HK-2 (cell line): Measurements from ENCODE around the gene AJM1.
A peak's percentile ranks its signal among the peaks of the same experiment; 100 is the strongest.

ENCODE experiments used
- DNase-seq: peaks from one replicate; pipeline ENCODE4 v3.0.0-alpha.2; 2018; ENCODE audit not compliant: unreplicated experiment

AJM1 gene

DNA sequence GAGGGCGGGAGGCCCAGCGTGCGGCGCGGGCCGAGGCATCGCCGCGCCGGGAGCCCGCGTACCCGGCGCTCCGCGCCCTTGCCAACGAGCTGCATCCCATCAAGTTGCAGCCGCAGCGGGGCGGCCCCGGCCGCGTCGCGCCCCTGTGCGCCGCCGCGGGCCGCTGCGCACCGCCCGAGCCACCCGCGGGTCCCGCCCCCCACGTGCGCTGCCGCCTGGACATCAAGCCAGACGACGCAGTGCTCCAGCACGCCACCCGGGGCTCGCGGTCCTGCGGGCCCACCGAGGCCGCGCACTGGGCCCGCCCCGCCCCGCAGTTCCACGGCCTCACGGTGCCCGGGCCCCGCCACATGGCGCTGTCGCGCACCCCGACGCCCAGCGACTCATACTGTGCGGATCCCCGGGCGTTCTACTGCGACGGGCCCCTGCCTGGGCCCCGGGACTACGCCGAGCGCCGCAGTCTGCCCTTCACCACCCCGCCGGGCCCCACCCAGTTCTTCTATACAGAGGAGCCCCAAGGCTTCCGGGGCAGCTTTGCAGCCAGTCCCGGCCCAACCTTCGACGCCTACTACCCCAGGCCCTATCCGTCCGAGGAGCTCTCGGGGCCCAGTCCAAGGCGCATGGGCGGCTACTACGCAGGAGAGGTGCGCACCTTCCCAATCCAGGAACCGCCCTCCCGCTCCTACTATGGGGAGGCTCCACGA is 2.6 kb downstream of the AJM1 start:
- no peak for DNase-seq

DNA sequence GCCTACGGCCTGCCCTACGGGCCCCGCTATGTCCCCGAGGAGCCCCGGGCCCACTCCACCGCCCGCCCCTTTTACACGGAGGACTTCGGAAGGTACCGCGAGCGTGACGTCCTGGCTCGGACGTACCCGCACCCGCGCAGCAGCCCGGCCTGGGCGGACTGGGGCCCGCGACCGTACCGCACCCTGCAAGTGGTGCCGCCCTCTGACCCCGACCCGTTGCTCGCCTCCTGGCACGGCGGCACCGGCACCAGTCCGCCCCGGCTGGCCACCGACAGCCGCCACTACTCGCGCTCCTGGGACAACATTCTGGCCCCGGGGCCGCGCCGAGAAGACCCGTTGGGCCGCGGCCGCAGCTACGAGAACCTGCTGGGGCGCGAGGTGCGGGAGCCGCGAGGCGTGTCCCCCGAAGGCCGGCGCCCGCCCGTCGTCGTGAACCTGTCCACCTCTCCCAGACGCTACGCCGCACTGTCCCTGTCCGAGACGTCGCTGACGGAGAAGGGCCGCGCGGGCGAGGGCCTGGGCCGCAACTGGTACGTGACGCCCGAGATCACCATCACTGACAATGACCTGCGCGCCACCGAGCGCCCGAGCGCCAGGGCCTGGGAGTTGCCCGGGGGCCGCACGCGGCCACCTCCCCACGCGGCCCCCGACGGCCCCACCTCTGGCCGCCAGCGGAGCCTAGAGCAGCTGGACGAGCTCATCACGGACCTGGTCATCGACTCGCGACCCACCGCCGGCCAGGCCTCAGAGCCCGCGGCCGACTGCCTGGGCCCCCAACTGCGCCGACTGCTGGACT is 3.4 kb downstream of the AJM1 start:
- no peak for DNase-seq

DNA sequence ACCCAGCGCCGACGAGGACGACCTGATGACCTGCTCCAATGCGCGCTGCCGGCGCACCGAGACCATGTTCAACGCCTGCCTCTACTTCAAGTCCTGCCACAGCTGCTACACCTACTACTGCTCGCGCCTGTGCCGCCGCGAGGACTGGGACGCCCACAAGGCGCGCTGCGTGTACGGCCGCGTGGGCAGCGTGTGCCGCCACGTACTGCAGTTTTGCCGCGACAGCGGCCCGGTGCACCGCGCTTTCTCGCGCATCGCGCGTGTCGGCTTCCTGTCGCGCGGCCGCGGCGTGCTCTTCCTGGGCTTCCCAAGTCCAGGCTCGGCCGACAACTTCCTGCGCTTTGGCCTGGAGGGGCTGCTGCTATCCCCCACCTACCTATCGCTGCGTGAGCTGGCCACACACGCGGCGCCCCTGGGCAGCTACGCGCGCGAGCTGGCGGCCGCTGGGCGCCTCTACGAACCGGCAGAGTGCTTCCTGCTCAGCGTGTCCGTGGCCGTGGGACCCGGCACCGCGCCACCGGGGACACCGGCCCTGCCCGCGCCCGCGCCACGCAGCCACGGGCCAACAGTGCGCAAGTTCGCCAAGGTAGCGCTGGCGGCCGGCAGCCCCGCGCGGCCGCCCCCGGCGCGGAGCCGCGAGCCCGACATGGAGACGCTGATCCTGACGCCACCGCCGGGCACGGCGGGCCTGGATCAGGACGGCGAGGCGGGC is 4.3 kb downstream of the AJM1 start:
- DNase-seq = no peak

DNA sequence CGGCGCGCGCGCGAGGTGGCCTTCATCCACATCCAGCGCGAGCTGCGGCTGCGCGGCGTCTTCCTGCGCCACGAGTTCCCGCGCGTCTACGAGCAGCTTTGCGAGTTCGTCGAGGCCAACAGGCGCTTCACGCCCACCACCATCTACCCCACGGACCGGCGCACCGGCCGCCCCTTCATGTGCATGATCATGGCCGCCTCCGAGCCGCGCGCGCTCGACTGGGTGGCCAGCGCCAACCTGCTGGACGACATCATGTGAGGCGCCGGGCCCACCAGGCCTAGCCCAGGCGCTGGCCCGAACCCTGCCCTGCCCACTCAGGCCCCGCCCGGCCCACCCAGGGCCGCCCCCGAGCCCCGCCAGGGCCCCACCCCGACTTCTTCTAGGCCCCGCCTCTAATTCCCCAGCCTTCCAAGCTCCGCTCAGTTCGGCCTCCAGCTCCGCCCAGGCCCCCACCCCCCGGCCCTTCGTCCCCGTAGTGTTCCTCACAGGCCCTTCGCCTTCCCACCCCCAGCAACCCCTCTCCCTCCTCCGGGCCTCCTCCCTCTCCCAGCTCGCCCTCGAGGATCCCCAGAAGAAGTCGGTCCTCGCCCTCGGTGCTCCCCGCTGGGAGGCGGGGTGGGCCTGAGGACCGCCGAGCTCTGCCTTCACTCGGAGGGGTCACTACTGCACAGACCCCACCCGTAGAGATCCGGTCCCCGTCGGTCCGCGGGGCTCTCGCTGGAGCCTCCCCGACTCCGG is 5.0 kb downstream of the AJM1 start:
- DNase-seq = peak; percentile 96

DNA sequence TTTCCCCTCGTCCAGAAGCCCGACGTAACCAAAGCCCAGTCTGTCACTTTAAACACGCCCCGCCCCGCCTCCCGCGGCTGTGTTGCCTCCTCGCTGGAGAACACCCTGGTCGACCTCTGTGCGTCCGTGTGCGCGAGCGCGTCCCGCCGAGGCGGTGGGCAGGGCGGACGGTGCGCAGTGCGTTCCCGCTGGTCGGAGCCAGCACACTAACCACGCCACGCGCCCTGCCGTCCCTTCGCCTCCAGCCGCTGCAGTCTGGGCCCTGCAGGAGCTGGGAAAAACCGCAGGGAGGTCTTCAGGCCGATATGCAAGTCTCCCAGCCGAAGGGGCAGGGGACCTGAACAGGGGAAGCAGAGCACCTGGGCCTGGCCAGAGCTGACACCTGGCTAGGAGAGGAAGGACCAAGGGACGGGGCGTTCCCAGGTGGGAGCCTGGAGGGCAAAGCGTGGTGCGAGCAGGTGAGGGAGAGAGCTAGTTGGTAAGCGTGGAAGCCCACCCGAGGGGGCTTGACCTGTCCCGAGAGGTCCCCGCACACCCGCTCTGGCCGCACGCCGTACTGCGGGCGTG is 5.6 kb downstream of the AJM1 start:
- DNase-seq = peak; percentile 95

DNA sequence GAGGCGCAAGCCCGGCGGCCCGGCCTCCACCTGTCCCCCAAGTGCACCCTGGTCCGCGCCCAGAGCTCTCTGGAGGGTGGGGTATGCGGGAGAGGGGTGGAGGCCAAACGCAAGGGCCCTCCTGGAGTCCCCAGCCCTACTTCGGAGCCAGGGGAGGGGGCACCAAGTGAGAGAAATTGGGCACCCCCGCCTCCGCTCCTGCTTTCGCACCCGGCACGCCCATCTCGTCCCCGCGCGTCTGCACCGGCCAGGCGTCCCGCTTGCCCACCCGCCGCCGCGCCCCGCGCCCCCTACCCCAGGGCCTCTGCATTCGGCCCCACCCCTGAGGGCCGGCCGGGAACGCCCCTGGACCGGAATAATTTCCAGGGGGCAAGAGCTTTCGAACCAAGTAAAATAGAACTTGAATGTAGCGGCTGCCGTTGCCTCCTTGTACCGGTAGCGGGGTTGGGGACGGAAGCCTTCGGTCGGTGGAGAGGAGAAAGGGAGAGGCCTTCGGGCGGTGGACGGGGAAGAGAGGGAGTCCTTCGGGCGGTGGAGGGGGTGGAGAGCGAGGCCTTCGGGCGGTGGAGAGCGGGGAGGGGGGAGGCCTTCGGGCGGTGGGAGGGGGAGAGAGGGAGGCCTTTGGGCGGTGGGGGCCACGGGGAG is 6.2 kb downstream of the AJM1 start:
- DNase-seq = peak; percentile 61

DNA sequence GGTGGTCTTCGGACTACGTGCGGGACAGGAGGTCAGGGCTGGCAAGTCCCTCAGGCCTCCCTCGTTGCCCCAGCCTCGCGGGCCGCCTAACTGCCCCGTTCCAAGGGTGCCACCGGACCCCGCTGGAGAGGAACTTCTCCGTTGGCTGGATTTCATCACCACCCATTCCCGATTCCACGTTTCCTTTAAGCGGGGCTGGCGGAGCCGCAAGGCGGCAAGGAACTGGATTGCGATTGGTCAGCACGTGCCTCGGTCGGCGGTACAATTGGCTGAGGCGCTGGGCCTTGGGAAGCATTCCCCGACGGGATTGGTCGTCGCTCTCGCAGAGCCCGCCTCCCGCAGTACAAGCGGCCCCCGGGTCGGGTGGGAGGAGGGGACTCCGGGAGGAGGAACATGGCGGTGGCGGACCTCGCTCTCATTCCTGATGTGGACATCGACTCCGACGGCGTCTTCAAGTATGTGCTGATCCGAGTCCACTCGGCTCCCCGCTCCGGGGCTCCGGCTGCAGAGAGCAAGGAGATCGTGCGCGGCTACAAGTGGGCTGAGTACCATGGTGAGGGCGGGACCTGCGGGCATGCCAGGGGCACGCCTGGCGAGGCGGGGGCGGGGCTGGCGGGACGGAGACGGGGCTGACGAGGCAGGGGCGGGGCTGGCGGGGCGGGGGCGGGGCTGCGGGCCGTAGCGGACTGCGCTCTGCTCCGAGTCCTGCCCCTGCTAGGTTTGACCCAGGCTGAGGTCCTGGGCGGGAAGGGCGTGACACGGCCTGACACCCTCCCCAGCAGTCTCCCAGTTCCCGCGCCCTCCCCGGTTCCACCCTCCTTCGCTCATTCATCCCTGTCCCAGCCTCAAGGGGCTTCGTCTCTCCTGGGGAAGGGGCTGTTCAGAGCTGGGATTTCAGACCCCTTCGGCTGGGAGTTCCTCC is 7.0 kb downstream of the AJM1 start, which contains the start of gene PHPT1:
TSS of gene PHPT1 (plus strand) at position 372 of the 922 bp plus-strand sequence. CDS start at position 394, 22 bp downstream.
- peak; percentile 99 for DNase-seq

DNA sequence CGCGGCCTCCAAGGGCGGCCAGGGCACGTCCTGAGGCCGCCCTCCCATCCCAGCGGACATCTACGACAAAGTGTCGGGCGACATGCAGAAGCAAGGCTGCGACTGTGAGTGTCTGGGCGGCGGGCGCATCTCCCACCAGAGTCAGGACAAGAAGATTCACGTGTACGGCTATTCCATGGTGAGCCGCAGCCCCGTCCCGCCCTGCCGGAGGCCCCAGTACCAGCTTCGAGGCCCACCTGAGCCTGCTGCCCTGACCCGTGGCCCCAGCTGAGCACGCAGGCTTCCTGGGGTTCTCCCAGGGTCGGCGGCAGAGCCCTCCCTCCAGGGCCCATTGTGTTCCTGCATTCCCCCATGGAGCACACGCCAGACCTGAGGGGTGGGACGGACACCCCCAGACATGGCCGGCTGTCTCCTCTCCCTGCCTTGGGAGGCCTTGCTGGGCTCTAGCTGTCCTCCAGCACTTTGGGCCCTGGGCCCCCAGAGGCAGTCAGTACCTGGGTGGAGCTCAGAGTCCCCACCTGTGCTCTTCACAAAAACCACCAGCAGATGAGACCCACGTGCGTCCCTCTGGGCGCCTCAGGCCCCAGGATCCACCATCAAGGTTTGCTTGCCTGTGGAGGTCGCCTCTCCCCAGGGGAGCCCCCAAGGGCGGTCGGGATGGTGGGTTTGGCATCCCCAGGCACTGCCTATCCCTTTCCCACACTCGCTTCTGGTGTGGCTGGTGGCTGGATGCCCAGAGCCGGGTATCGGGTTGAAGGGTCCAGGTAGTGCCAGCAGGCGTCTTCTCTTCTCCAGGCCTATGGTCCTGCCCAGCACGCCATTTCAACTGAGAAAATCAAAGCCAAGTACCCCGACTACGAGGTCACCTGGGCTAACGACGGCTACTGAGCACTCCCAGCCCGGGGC is 7.9 kb downstream of the AJM1 start:
- DNase-seq = no peak

DNA sequence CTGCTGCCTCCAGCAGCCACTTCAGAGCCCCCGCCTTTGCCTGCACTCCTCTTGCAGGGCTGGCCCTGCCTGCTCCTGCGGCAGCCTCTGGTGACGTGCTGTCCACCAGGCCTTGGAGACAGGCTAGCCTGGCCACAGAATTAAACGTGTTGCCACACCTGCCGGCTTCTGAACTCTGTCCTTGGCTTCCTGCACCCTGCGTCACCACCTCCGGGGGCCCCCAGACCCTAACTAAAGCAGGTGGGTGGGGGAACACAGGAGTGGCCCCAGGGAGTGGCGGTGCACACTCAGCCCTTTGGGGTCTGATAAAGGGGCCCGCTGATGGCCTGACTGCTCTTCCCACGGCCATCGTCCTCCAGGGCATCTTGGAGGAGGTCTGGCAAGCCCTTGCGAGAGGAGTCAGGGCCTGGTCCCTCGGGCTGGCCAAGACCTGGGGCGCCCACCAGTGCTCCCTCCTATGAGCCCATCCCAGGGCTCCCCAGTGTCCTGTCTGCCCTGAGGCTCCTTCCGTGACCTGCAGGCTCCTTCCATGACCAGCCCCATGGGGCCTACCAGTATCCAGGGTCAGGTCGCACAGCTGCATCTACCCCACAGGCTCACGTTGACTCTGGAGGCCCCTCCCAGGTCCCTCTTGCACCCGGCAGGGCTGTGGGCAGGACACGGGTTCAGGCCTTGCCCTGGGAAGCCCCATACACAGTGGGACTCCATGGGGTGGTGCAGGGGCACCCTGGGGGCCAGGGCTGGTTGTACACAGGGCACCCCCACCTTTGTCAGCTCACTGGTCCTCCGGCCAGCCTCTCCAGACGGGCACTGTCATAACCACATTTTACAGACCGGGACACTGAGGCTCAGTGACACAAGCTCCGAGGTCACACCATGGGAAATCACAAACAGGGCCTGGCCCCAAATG is 8.8 kb downstream of the AJM1 start:
- DNase-seq = peak; percentile 15

DNA sequence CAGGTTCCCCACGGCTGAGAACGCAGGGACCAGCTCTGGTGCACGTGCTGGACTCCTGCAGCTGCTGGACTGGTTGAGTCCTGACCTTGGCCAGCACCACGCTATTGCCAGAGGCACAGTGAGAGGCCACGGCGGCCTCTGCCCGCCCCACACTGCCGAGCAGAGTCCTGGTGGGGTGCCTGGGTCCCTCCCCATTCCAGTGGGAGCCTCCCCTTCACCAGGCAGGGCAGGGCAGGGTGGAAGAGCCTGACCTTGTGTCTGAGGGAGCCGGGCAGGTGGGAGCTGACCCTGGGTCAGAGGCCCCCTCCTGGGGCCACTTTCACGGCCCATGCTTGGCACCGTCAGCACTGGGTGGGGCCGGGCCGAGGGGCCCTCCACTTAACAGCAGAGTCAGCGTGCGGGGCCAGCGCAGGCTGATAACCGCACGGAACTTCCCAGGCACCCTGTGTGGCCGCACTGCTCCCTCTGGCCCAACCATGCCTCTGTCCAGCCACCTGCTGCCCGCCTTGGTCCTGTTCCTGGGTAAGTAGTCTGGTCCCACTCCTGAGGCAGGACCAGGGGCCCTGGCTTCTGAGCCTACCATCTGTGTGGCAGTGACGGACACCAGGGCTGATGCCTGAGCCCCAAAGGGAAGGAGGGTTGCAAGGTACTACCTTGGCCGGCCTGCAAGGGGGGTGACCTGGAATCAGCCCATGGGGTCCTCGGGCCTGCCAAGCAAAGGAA is 9.8 kb downstream of the AJM1 start, which contains the start of gene MAMDC4:
TSS of gene MAMDC4 (plus strand) at position 406 of the 723 bp plus-strand sequence. CDS start at position 477, 71 bp downstream.
- peak; percentile 14 for DNase-seq

DNA sequence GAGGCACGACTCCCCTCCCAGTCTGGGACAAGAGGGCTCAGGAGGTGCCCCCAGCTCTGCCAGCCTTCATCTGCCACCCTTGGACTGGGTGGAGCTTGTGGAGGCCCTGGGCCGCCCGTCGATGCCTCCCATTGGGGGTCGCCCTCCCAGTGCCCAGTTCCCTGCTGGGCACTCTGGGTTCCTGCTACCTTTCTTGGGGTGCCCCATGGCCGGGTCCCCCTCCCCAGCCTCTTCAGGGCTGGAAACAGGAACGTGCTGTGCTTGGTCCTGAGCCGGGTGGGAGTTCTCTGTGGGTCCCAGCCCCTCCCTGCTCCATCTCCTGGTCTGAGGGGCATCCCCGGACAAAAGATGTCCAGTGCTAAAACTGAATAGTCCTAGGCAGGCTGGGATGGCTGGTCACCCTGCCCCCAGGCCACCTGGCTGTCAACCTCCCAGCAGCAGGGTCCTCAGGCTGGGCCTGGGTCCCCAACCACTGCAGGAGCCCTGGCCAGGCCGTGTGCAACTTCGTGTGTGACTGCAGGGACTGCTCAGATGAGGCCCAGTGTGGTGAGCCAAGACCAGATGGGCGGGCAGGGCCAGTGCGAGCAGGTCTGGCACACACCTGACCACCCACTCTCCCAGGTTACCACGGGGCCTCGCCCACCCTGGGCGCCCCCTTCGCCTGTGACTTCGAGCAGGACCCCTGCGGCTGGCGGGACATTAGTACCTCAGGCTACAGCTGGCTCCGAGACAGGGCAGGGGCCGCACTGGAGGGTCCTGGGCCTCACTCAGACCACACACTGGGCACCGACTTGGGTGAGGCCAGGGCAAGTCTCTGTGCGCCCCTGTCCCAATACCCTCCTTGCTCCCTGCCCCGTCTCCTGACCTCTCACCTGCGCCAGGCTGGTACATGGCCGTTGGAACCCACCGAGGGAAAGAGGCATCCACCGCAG is 10.7 kb downstream of the AJM1 start:
- no peak for DNase-seq

DNA sequence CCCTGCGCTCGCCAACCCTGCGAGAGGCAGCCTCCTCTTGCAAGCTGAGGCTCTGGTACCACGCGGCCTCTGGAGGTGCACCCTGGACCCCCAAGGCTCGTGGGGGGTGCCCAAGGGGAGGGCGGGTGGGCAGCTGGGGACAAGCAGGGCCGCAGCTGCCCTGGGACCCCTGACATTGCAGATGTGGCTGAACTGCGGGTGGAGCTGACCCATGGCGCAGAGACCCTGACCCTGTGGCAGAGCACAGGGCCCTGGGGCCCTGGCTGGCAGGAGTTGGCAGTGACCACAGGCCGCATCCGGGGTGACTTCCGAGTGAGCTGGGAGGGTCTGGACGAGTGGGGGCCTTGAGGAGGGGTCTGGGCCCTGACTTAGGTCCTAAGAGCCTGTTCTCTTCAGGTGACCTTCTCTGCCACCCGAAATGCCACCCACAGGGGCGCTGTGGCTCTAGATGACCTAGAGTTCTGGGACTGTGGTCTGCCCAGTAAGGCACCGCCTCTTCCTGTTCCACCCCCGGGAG is 11.4 kb downstream of the AJM1 start:
- no peak for DNase-seq

DNA sequence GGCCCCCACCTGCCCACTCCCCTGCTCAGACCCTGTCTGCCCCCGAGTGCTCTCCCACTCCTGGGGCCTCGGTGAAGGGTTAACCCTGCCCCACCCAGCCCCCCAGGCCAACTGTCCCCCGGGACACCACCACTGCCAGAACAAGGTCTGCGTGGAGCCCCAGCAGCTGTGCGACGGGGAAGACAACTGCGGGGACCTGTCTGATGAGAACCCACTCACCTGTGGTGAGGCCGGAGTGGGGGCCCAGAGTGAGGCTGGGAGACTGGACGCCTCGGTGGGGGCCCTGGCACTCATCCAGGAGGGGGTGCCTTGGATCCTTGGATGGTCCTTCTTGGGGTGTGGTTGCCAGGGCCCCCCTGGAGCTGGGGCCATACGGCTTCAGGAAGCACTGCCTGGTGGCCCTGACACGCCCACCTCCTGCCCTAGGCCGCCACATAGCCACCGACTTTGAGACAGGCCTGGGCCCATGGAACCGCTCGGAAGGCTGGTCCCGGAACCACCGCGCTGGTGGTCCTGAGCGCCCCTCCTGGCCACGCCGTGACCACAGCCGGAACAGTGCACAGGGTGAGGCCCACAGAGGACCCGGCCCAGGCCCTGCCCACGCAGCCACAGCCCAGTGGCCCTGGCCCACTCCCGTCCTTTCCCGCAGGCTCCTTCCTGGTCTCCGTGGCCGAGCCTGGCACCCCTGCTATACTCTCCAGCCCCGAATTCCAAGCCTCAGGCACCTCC is 12.0 kb downstream of the AJM1 start:
- DNase-seq = no peak

DNA sequence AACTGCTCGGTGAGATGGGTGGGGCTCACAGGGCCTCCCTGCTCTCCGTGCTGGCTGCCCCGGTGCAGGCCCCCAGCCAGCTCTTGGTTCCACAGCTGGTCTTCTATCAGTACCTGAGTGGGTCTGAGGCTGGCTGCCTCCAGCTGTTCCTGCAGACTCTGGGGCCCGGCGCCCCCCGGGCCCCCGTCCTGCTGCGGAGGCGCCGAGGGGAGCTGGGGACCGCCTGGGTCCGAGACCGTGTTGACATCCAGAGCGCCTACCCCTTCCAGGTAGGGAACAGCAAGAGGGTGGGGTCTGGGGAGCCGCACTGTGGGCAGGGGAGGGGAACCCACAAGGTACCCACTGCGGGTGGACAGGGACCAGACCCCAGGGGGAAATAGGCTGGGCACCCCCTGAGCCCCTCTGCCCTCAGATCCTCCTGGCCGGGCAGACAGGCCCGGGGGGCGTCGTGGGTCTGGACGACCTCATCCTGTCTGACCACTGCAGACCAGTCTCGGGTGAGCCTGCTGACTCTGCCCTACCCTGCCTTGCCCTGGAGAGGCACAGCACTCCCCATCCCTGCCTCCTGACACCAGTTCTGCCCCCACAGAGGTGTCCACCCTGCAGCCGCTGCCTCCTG is 12.7 kb downstream of the AJM1 start:
- no peak for DNase-seq
